Sigmoid colon (tissue), 7 donors: ENCODE measurements around the gene SLC6A18. TPM values are rescaled to one million over a fixed set of nuclear protein-coding genes. Genes with fewer than 3 reads are reported as not detected.

ENCODE experiments used
- DNase-seq: peaks from one replicate; pipeline ENCODE4 v3.0.0-alpha.2; 2019
- H3K27ac ChIP-seq, 4 donors: fragments of 200-600 bp; sonication (generic); one replicate each; pipeline ENCODE4 v1.5.1; 2016 to 2019; ENCODE audit warnings: mild to moderate bottlenecking in 1 of 4
- H3K27me3 ChIP-seq, 3 donors: fragments of 200-600 bp; sonication (generic); one replicate each; pipeline ENCODE4 v1.5.1; 2019; ENCODE audit warnings: mild to moderate bottlenecking in 1 of 3
- H3K36me3 ChIP-seq, 4 donors: fragments of 200-600 bp; sonication (generic); one replicate each; pipeline ENCODE4 v1.5.1; 2016 to 2019
- H3K4me1 ChIP-seq, 4 donors: fragments of 200-600 bp; sonication (generic); one replicate each; pipeline ENCODE4 v1.5.1; 2017 to 2019
- H3K4me3 ChIP-seq, 4 donors: fragments of 200-600 bp; sonication (generic); one replicate each; pipeline ENCODE4 v1.5.1; 2017 to 2019; ENCODE audit warnings: mild to moderate bottlenecking in 2 of 4, moderate library complexity in 1 of 4
- H3K9me3 ChIP-seq, 4 donors: fragments of 200-600 bp in 3 of 4; sonication (generic) in 3 of 4; one replicate each; pipeline versions ENCODE4 v1.5.1 to v1.6.1; 2013 to 2019
- CTCF ChIP-seq, 4 experiments: fragments of 450-650 bp in 3 of 4; fragments of 200-600 bp in 1 of 4; IDR thresholded peaks; one replicate each; pipeline ENCODE4 v1.5.1; 2016 to 2019; ENCODE audit warnings: antibody characterized with exemption in 4 of 4, mild to moderate bottlenecking in 3 of 4, moderate library complexity in 2 of 4
- EP300 ChIP-seq, 4 donors: sonication (generic); formaldehyde crosslinking; IDR thresholded peaks; one replicate each; pipeline ENCODE4 v1.6.1; 2017; ENCODE audit warnings: antibody characterized with exemption in 4 of 4
- POLR2A ChIP-seq, 2 donors: fragments of 450-650 bp; IDR thresholded peaks; one replicate each; pipeline ENCODE4 v1.6.1; 2016; ENCODE audit warnings: antibody characterized with exemption in 2 of 2, mild to moderate bottlenecking in 2 of 2, moderate library complexity in 2 of 2
- POLR2AphosphoS5 ChIP-seq, 4 donors: sonication (generic); formaldehyde crosslinking; IDR thresholded peaks; one replicate each; pipeline ENCODE4 v1.6.1; 2017; ENCODE audit warnings: antibody characterized with exemption in 4 of 4
- WGBS, 2 donors: extraction: QIAGEN DNeasy Blood & Tissue Kit; methylation state at CpG; one replicate each; pipeline ENCODE4 v1.1.7; 2013; 5-methylcytosine and 5-hydroxymethylcytosine counted together
- intact Hi-C: fragments of 100-400 bp; cut with DNase I; formaldehyde crosslinking; loops from one replicate; pipeline ENCODE4 v1.15.1; 2023
- polyA plus RNA-seq, 3 donors: library from polyadenylated mRNA; stranded (reverse); fragments of 200-250 nt; gene quantifications; one replicate each; pipeline ENCODE4 v1.2.3, GENCODE V29; 2013
- total RNA-seq, 4 donors: library from RNA; depleted of rRNA; stranded (reverse); fragments of >200 nt; gene quantifications; one replicate each; pipeline ENCODE4 v1.1.0, GENCODE V29; 2016
- donor health status: healthy with polysubstance abuse.
- donor health status: Bipolar disorder and iron deficiency.
- donor health status: healthy.

The SLC6A18 gene
- total and polyA plus RNA-seq, 7 donors: 0.07 TPM; not detected in 6

- WGBS, 2 donors: 95% methylated on average over 25 of the region's 25 CpGs
- H3K4me3 ChIP-seq: no peak overlapping the region
Measured at GRCh38 chr5:1232780-1233179, 7.6 kb downstream of the SLC6A18 start.

GRCh38 chr5:1235379-1235778 is 10.2 kb downstream of the SLC6A18 start:
- WGBS, 2 donors: 80 to 92% methylated on average over 8 of the region's 8 CpGs
- H3K4me1 ChIP-seq: no peaks in the 10 kb centered on the region
- no peak for DNase-seq
- peaks cover 0 to 12% (median 7%) of the 10 kb centered on the region in 4 donors for H3K9me3 ChIP-seq
- TF ChIP-seq EP300 (IDR thresholded peaks at IDR 0.05): no peak
- TF ChIP-seq CTCF (IDR thresholded peaks at IDR 0.05): no peak
- no peak for TF ChIP-seq POLR2A (IDR thresholded peaks at IDR 0.05)
- no peak for TF ChIP-seq POLR2AphosphoS5 (IDR thresholded peaks at IDR 0.05)
- peaks cover 0 to 34% (median 22%) of the 10 kb centered on the region in 3 donors for H3K27me3 ChIP-seq
- no peaks in the 10 kb centered on the region for H3K36me3 ChIP-seq
- H3K27ac ChIP-seq: no peak overlapping the region
- H3K4me3 ChIP-seq: no peak overlapping the region
- intact Hi-C loops: no loop called here

More at GRCh38 chr5:1232780-1233179, 7.6 kb downstream of the SLC6A18 start:
- no peaks in the 10 kb centered on the region for H3K36me3 ChIP-seq
- intact Hi-C loops: no loop called here
- H3K9me3 ChIP-seq: peaks cover 0 to 12% (median 7%) of the 10 kb centered on the region in 4 donors
- peaks cover 0 to 57% (median 34%) of the 10 kb centered on the region in 3 donors for H3K27me3 ChIP-seq
- H3K4me1 ChIP-seq: peaks cover 0 to 6% (median 3%) of the 10 kb centered on the region in 4 donors
- H3K27ac ChIP-seq: no peak overlapping the region
- no peak for DNase-seq
- TF ChIP-seq CTCF (IDR thresholded peaks at IDR 0.05): no peak
- TF ChIP-seq EP300 (IDR thresholded peaks at IDR 0.05): no peak
- TF ChIP-seq POLR2AphosphoS5 (IDR thresholded peaks at IDR 0.05): no peak
- TF ChIP-seq POLR2A (IDR thresholded peaks at IDR 0.05): no peak

- Histone ChIP-seq H3K27ac (no peak overlapping the region), H3K9me3 (peaks cover 0 to 12% (median 7%) of the 10 kb centered on the region in 4 donors), H3K27me3 (peaks cover 0 to 30% (median 18%) of the 10 kb centered on the region in 3 donors), H3K36me3 (no peaks in the 10 kb centered on the region), H3K4me1 (no peaks in the 10 kb centered on the region), H3K4me3 (no peak overlapping the region)
- intact Hi-C loops: no loop called here
- TF ChIP-seq POLR2A (IDR thresholded peaks at IDR 0.05): no peak
- no peak for TF ChIP-seq CTCF (IDR thresholded peaks at IDR 0.05)
- no peak for TF ChIP-seq EP300 (IDR thresholded peaks at IDR 0.05)
- no peak for TF ChIP-seq POLR2AphosphoS5 (IDR thresholded peaks at IDR 0.05)
- WGBS, 2 donors: 95 to 98% methylated on average over 1 of the region's 1 CpG
- no peak for DNase-seq
Measured at GRCh38 chr5:1235838-1236237, 10.7 kb downstream of the SLC6A18 start.

- no peak overlapping the region for H3K27ac ChIP-seq
- intact Hi-C loops: no loop called here
- peaks cover 0 to 31% (median 1%) of the 10 kb centered on the region in 3 donors for H3K27me3 ChIP-seq
- WGBS, 2 donors: 14 to 59% methylated on average over 22 of the region's 22 CpGs
- no peaks in the 10 kb centered on the region for H3K4me1 ChIP-seq
- H3K4me3 ChIP-seq: no peak overlapping the region
- peaks cover 0 to 12% (median 7%) of the 10 kb centered on the region in 4 donors for H3K9me3 ChIP-seq
- H3K36me3 ChIP-seq: no peaks in the 10 kb centered on the region
- TF ChIP-seq CTCF (IDR thresholded peaks at IDR 0.05) (no peak), POLR2A (IDR thresholded peaks at IDR 0.05) (no peak), POLR2AphosphoS5 (IDR thresholded peaks at IDR 0.05) (no peak), EP300 (IDR thresholded peaks at IDR 0.05) (no peak)
- DNase-seq: no peak
Measured at GRCh38 chr5:1239505-1240251, 14.5 kb downstream of the SLC6A18 start.
